Endometrial microvascular endothelial cells (primary cell): ENCODE data around the gene PPIE. TPM values are rescaled to one million over a fixed set of nuclear protein-coding genes. Genes with fewer than 3 reads are reported as not detected.
"Not testable (repeated sequence)": the region's sequence is repeated elsewhere in the genome, so short reads cannot be mapped to it uniquely, and the experiment has no call there.

Source experiments
- in situ Hi-C: cut with HindIII; loops from 2 replicates; pipeline ENCODE4 v1.10.0; 2017; ENCODE audit warnings: low sequenced_read_pairs, low pct_unique_long_range_greater_than_20kb; ENCODE audit errors: inconsistent ontology term
- total RNA-seq: library from RNA; depleted of rRNA; stranded (reverse); fragments of >200 nt; gene quantifications from one replicate; pipeline ENCODE4 v1.2.3, GENCODE V29; 2015; ENCODE audit errors: inconsistent ontology term

The PPIE gene
- total RNA-seq, 1 donor from 2014 or later = 35.0 TPM

- in situ Hi-C loops = not testable (repeated sequence)
Measured at GRCh38 chr1:39771022-39771532, 32.4 kb downstream of the PPIE start, which contains the start of gene OXCT2. TSS of gene OXCT2 (minus strand) at chr1:39771348. CDS start at chr1:39771255, 93 bp downstream.

GRCh38 chr1:39773369-39773979 is 34.8 kb downstream of the PPIE start:
- in situ Hi-C loops = not testable (repeated sequence)

- in situ Hi-C loops = not testable (repeated sequence)
Measured at GRCh38 chr1:39775141-39775540, 36.5 kb downstream of the PPIE start.

GRCh38 chr1:39775676-39776399 is 37.2 kb downstream of the PPIE start:
- in situ Hi-C loops = not testable (repeated sequence)

- in situ Hi-C loops = no loop called here
Measured at GRCh38 chr1:39776400-39776713, 37.7 kb downstream of the PPIE start.

GRCh38 chr1:39776886-39777285 is 38.2 kb downstream of the PPIE start:
- in situ Hi-C loops = no loop called here

GRCh38 chr1:39777306-39777705 is 38.6 kb downstream of the PPIE start:
- in situ Hi-C loops = no loop called here

GRCh38 chr1:39777896-39778295 is 39.2 kb downstream of the PPIE start:
- in situ Hi-C loops = not testable (repeated sequence)

- in situ Hi-C loops = not testable (repeated sequence)
Measured at GRCh38 chr1:39778463-39779099, 39.9 kb downstream of the PPIE start.

GRCh38 chr1:39779137-39779536 is 40.5 kb downstream of the PPIE start:
- in situ Hi-C loops = no loop called here

- in situ Hi-C loops = no loop called here
Measured at GRCh38 chr1:39779821-39780220, 41.1 kb downstream of the PPIE start.

GRCh38 chr1:39781349-39781715 is 42.6 kb downstream of the PPIE start:
- in situ Hi-C loops = no loop called here

GRCh38 chr1:39782103-39782502 is 43.4 kb downstream of the PPIE start:
- in situ Hi-C loops = no loop called here

- in situ Hi-C loops = not testable (repeated sequence)
Measured at GRCh38 chr1:39782685-39783084, 44.0 kb downstream of the PPIE start.

- in situ Hi-C loops = not testable (repeated sequence)
Measured at GRCh38 chr1:39786303-39787107, 47.8 kb downstream of the PPIE start.

- in situ Hi-C loops = not testable (repeated sequence)
Measured at GRCh38 chr1:39787108-39787375, 48.4 kb downstream of the PPIE start.

GRCh38 chr1:39787468-39787867 is 48.8 kb downstream of the PPIE start:
- in situ Hi-C loops = no loop called here

- in situ Hi-C loops = not testable (repeated sequence)
Measured at GRCh38 chr1:39787964-39788363, 49.3 kb downstream of the PPIE start.

- in situ Hi-C loops = no loop called here
Measured at GRCh38 chr1:39788426-39788757, 49.7 kb downstream of the PPIE start.
